HG02938 (cell line): ENCODE measurements around the gene GCSH.
A peak's percentile ranks its signal among the peaks of the same experiment; 100 is the strongest.

Experiments used
- ATAC-seq: cut with Tn5 transposase; IDR thresholded peaks from one replicate; pipeline ENCODE4 v1.9.1; 2021; ENCODE audit warnings: mild to moderate bottlenecking, moderate library complexity; ENCODE audit not compliant: unreplicated experiment

GCSH gene

DNA sequence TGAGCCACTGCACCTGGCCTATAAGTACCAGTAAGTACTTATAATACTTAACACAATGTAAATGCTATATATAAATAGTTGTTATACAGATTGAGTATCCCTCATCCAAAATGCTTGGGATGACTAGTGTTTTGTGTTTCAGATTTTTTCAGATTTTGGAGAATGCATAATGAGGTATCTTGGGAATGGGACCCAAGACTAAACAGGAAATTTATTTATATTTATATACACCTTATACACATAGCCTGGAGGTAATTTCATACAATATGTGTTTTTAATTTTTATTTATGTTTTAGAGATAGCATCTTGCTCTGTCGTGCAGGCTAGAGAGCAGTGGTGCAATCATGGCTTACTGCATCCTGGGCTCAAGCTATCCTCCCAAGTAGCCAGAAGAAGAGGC, 9.8 kb upstream of the GCSH start:
- no peak for ATAC-seq

DNA sequence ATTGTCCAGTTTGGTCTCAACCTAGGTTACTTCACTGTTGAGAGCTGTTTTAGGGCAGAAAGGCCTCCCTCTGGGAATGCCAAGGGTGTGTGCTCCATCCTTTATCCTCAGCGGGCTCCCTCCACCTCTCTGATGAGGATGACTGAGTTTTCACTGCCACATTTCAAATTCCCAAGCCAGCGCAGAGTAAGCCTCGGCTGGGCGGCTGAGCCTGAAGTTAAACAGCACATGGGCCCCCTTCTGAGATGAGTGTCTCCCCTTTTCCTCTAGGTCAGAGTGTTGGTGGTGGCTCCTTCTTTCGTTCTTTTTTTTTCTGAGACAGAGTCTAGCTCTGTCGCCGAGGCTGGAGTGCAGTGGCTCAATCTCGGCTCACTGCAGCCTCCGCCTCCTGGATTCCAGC, 5.5 kb upstream of the GCSH start:
- no peak for ATAC-seq

DNA sequence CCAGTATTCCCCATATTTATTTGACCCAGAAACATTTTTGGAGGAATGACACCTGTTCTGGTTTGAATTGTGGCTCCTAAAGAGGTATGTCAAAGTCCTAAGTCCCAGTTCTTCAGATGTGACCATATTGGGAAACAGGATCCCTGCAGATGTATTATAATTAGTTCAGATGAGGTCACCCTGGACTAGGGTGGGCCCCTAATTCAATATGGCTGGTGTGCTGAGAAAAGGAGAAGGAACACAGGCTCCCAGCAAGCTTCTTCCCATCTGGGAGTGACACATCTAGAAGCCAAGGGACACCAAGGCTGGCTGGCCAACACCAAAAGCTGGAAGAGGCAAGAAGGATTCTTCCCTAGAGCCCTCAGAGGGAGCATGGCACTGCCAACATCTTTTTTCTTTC, 3.8 kb upstream of the GCSH start:
- no peak for ATAC-seq

DNA sequence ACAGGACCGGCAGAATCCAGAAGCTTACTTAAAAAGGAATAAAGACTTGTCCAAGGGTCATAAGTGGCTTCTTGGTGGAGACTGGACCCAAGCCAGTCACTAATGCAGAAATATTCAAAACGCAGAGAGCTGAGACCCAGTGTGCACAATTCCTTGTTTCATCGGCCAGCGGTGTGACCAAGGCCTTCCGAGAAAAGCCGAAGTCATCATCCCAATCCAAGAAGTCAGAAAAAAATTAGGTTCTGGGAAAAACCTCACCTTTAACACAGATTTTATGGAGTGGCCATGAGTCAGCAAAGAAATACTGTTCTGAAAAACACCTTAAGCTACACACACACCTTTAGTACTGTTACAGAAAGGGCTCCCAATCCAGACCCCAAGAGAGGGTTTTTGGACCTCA, 1.0 kb upstream of the GCSH start:
- no peak for ATAC-seq

DNA sequence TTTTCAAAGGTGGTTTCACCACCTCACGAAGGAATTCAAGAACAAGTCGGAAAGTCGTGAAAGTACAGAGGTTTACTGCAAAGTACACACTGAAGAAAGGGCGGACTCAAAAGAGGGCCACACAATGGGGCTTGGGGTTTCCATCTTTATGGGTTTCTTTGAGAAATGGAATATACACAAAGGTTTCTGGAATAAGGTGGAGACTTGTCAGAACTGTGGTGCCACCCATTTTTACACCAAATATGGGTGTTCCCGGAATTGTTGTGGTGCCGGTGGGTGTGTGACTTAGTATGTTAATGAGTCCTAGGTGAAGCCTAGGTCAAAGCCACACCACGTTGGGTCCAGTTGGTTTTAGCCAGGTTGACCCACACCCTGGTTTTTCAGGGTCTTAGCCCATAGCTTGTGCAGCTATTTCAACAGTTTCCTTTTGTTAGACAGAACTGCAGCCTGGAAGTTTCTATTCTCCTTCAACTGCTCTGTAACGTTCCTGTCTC, 567 bp upstream of the GCSH start:
- ATAC-seq = no peak

DNA sequence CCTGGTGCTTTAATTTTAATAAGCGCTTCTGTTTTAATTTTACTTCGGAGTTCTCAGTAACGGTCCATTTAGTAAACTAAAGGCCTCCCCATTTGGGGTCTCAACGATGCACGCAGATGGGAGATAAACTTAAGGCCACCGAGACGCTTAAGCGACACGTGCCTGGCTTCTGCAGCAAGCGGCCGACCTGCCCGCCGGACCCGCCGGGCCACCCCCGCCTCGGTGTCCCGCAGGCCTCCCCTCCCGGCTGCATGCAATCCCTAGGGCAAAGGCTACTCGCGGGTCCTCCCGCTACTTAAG, 592 bp downstream of the GCSH start:
- peak; percentile 5 for ATAC-seq

DNA sequence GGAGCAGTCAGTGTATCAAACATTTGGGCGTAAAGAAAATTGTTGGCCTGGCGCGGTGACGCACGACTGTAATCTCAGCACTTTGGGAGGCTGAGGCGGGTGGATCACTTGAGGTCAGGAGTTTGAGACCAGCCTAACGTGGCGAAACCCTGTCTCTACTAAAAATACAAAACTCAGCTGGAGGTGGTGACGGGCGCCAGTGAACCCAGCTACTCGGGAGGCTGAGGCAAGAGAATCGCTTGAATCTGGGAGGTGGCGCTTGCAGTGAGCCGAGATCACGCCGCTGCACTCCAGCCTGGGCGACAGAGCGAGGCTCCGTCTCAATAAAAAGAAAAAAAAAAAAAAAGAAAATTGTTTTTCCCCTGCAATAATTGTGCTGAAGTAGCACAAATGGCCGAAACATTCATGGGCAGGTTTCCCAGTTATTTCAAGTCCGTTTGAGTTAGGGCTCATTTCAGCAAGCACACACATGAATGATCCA, 1.4 kb downstream of the GCSH start:
- no peak for ATAC-seq

DNA sequence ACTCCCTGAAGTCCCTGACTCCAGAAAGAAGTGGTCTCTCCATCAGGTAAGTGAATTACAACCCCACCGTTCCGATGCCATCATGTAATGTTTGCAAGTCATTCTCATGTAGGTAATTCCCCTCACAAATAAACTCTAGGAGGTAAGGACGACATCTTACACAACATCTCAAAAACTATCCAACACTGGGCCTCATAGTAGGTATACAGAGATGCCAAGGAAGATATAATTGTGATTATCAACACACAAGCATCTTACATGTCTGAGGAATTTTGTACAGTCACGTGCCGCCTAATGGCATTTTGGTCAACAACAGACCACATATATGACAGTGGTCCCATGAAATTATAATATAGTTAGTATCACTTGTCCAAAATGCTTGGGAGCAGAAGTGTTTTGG, 7.4 kb downstream of the GCSH start:
- no peak for ATAC-seq

DNA sequence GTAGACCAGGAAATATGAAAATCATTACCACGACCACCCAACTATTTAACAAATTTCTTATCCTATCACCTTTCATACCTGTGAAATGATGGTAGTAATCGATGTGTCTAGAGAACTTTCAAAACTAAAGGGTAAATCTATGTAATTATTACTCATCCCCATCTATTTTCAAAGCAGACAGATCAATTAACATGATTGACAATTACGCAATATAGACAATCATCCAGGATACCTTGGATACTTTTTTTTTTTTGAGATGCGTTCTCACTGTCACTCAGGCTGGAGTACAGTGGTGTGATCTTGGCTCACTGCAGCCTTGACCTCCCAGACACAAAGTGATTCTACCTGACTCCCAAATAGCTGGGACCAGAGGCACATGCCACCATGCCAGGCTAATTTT, 15.2 kb downstream of the GCSH start:
- ATAC-seq = no peak

DNA sequence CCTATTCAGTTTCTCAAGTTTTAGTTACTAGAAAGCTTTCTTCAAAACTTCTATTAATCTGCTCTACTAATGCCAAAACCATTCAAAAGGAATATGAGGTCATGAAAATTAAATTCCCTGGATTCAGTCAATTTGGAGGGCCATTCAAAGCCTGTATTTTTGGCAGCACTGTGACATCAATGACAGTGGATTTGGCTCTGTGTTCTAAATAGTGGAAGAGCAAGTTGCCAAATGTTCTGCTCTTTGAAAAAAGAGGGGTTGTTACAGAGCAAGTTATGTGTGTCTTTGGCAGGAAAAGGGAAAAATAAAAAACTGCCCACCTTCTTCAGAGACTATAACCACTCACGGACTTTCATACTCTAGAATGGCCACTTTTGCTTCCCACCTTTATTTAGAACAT, 16.0 kb downstream of the GCSH start:
- ATAC-seq = no peak

DNA sequence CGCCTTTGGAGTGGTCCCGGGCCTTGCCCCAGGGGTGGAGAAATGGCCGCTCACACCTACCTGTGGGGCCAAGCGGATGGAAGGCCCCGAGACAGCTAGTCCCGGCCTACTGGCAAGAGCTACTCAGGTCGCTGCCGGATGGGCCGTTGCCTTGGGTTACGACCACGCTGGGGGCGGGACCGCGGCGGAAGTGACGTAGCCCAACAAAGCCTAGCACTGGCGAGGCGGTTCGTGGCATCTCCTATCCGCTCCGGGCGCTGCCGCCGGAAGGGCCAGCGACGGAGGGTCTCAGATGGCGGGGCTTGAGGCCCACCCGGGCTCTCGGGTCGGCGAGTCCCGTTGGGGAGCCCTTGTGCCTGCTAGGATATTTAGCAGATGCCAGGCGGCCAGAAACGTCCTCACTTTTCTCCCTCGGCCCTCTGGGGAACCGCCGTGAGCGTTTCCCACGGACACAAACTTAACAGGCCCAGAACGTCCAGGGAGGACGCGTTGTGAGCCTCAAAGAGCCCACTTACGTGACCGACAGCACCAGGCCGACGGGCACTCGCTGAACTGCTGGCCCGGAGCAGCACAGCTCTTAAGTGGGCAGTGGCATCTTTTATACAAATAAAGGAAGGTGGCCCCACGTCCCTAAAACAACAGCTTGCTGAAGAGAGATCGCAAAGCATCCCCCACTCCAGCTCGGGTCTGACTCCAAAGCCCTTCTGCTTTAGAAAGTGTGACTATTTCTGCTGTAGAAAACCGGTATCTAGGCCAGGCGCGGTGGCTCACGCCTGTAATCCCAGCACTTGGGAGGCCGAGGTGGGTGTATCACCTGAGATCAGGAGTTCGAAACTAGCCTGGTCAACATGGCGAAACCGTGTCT, 18.9 kb downstream of the GCSH start, which contains the start of gene C16orf46:
Gene C16orf46, minus strand, starts transcription at position 163 of the 865 bp plus-strand sequence. CDS start 13,283 bp downstream, outside the sequence.
- peak; percentile 91 for ATAC-seq

DNA sequence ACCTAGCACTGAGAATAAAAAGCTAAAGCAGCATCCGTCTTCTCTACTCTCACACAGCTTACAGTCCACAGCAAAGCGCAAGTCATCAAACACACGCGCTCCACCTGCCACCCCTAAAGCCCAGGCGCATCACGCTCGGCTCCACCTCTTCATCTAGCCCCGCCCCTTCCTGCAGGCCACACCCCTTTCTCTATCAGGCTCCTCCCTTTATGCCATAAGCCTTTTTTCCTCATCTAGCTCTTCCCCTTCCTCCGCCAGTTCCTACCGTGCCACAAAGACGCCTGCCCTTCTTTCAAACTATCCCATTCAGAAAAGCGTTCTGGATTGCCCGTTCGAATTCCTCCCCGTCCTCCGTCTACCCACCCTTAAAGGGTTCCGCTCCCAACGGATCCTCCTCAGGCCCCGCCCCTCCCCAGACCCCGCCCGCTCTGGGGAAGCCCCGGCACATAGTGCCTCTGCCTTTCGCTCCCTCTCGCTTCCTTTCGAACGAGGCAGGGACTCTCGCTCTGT, 19.6 kb downstream of the GCSH start:
- peak; percentile 77 for ATAC-seq

DNA sequence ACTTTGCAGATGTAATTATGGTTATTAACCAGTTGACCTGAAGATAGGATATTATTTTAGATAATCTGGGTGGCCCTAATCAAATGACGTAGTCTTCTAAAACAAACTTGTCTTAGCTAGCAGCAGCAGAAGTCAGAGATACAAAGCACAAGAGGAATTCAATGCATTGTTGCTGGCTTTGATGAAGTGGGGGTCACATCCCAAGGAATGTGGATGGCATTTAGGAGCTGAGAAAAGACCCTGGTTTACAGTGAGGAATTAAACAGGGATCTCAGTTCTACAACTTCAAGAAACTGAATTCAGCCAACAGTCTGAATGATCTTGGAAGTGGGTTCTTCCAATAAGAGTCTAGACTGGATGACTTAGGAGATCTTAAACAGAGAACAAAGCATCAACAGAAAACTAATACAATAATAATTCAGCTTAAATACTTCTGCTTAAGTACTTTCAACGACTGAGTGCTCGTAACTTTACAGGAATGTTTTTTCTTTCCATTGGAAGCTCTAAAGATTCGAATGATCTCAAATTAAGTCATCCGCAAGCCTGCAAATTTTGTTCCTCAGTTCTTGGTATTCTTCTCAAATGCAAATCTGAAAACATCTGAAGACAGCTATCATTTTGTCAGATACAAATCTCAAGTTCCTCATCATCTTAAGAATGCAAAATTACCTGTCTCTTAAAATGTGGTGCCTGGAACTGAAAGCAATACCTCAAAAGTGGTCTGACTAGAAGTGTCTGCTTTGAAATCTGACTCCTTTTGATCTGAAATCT, 22.4 kb downstream of the GCSH start:
- ATAC-seq = no peak

DNA sequence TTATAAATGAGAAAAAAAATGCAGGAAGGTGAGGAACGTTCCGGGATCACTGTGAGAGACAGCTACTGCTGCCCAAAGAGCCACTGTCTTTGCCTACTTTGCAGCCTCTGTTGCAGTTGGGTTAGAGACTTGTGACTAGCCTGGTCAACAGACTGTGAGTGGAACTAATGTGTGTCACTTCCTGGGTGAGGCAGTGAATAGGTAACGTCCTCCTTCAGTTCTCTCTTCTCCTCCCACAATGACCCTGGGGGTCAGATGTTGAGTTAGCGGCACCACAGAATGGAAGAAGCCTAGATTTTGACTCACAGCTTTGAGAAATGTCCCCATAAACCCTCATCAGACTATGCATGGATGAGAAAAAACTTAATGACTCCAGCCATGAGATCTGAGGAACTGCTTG, 24.4 kb downstream of the GCSH start:
- ATAC-seq = no peak

DNA sequence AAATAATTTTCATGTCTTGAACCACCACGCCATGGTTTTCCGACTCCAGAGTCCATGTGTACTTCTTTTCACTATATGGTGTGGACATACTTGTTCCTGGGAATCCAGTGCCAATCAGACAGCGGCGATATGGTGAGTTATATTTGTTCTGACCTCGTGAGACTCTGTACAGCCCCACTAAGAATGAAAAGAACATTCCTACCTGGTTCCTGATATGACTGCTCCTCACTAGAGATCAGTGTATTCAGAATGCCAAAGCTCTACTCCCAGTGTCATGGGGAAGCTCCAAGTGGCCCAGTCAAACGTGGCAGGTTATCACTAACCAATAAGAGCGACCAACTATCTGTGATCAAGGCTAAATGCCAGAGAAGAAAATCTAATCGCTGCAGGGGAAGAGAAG, 25.2 kb downstream of the GCSH start:
- ATAC-seq = no peak

DNA sequence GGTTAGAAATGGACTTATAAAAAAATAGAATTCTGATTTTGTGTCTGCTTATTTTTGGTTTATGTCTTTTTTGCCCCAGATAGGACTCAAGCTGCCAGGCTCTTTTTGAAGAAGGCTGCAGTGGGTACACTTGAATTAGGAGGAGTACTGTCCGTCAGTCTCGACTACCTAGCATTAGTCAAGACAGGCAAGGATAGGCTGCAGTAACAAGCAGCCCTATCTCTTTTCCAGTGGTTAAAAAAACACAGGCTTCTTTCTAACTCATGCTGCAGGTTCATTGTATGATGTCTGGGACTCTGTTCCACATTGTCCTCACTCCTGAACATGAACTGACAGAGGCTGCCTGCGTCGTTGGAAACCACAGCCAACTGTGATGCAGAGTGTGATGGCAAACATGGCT, 27.1 kb downstream of the GCSH start:
- no peak for ATAC-seq

DNA sequence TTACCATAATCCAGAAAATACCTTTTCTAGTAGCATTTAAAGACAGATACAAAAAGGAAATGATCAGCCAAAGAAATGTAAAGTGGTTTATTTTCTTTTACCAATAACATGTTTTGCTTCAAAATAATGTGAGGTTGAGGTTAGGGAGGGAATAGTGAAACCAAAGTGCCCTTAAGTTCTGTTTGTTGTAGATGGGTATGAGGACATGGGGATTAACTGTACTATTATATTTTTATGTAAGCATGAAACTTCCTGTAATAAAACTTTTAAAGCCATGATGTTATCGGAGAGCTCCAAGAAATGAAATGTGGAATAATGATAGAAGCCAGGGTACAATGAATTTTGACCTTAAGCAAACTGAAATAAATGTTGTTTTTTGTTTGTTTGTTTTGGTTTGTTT, 29.0 kb downstream of the GCSH start:
- ATAC-seq = no peak

DNA sequence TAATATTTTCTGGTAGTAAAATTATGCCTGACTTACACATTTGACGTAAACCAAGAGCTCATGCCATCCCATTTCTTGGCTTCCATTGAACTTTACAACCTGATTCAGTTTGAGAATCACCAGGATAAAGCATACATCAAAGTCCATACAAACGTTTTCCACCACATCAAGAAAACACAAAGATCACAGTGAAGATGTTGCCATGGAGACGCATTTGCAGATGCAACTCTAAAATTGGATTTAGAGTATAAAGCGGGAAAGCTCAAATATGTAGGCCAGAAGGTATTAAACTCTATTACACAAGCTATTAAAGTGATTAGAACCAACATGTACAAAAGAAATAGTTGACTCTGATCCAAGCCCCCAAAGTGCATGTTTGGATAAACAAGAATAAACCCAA, 29.5 kb downstream of the GCSH start:
- ATAC-seq = no peak

DNA sequence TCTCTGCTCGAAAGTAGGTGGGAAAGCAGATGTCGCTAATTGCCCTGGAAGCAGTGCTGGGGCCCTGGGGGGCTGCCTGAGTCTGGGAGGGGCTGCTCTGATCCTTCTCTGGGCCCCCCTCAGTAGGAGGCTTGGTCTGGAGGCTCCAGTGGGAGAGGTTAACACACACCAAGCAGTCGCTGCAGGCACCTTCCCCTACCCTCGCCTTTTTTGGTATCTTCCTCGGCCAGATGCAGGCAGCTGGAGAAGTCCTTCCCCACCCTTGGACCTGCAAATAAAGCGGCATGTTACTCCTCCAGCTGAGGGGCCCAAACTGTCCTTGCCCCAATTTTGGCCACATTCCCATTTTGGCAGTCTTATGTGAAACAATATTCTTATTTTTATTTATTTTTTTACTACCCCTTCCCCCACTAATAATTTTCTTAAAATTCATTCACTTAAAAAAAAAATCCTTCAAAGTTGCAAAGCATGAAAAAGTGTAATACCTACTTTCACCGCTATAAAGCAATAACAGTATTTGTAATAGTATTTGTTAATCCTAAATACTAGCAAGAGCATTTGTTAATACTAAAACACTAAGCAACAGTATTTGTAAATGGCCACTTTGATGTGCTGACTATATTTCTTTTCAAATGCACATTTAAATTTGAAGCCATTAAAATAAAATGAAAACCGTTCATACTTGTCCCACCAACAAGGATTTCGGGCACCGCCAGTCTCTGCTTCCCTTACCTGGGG, 34.2 kb downstream of the GCSH start:
- ATAC-seq = no peak

DNA sequence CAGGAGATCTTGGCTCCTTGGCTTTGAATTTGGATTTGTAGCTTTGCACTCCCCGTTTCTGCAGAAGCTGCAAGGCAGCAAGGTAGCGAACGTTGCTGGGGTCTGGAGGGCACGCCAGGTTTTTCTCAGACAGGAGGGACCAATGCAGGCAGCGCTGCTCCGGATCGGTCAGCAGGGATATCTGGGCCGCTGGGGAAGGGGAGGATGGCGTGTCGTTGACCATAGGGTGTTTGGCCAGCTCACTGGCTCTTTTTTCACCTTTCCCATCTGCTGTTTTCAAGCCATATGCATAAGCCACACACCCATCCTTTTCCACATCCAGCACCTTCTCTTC, 34.9 kb downstream of the GCSH start:
- ATAC-seq = no peak

DNA sequence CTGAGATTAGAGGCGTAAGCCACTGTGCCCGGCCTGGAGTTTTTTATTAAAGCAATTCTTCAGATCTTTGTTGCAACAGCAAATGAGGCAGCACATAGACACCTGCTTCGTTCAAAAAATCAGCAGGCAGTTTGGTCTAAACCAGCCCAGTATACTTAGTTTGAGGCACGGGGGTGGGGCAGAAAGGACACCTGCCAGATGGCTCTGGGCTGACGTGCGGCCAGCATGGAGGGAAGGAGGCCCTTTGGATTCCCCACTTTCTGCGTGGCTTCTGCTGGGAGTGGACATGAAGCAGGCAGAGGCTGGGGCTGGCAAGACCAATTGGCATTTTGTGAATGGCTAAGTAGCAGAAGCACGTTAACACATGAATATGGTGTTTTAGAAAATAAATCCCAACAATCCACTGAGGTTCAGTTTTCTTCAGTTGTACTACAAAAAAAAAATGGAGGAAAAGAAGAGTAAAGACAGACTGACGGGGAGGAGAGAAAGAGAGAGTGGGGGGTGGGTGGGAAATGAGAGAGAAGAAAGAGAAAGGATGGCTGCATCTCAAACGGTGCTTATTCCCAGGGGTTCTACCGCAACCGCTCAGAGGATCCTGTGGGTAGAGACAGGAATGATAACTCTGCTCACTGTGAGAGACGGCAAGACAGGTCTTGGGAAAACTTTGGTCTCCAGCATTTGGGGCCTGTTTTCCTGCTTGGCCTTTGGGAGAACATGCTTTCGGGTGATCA, 35.5 kb downstream of the GCSH start:
- no peak for ATAC-seq
